B cell (primary cell): Measurements from ENCODE around the gene COL17A1.

Experiments
- CTCF ChIP-seq: fragments of 200-600 bp; IDR thresholded peaks from one replicate; pipeline ENCODE4 v1.8.0; 2022; ENCODE audit warnings: antibody characterized with exemption, mild to moderate bottlenecking
- EZH2 ChIP-seq: IDR thresholded peaks from 2 replicates; pipeline ENCODE4 v1.6.1; 2012; ENCODE audit warnings: borderline replicate concordance, low read depth, mild to moderate bottlenecking, moderate library complexity, low read length; ENCODE audit not compliant: insufficient read depth, poor library complexity, severe bottlenecking

- TF ChIP-seq CTCF, result no peak
- TF ChIP-seq EZH2, result no peak
Measured at GRCh38 chr10:104022026-104022425, 63.7 kb downstream of the COL17A1 start.
